VCaP (cell line): ENCODE results near the gene KRTAP10-4.
A peak's percentile ranks its signal among the peaks of the same experiment; 100 is the strongest.

Source experiments
- H3K27ac ChIP-seq: fragments of 450-650 bp; 2 replicates; pipeline ENCODE4 v1.5.1; 2017
- TF ChIP-seq, protein P1 (sequence below): fragments of 450-650 bp; conservative IDR thresholded peaks from 2 replicates; pipeline ENCODE4 v1.5.1; 2017; ENCODE audit warnings: mild to moderate bottlenecking, moderate library complexity

KRTAP10-4 gene

DNA sequence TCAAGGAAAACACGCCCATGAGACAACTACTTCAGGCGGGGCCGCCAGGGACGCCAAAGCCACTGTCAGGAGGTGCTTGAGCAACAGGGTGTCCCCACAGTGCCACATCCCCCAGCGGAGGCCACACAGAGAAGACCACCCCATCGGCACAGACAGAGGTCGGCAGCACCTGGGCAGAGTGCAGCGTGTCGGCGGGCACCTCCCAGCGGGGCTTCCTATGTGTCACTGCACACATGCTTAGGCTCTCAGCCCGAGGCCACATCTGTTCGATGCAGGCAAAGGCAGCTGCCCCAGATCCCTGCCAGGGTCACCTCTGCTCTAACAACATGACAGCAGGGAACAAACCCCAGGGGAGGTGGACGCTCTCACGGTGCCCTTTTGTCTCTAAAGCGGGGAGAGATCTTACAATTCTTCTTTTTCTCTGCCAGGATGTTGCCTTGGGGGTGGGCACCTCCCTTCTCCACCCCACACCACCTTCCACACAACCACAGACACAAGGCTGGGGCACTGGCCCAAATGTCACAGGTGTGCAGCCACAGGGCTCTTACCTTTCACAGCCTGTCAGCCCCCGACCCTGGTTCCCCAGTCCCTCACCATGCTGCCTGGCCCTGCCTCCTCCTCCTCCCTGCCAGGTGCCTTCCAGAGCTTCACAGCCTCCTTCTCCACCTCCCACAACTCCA lies 42.5 kb downstream of the KRTAP10-4 start:
- TF ChIP-seq, protein P1, sequence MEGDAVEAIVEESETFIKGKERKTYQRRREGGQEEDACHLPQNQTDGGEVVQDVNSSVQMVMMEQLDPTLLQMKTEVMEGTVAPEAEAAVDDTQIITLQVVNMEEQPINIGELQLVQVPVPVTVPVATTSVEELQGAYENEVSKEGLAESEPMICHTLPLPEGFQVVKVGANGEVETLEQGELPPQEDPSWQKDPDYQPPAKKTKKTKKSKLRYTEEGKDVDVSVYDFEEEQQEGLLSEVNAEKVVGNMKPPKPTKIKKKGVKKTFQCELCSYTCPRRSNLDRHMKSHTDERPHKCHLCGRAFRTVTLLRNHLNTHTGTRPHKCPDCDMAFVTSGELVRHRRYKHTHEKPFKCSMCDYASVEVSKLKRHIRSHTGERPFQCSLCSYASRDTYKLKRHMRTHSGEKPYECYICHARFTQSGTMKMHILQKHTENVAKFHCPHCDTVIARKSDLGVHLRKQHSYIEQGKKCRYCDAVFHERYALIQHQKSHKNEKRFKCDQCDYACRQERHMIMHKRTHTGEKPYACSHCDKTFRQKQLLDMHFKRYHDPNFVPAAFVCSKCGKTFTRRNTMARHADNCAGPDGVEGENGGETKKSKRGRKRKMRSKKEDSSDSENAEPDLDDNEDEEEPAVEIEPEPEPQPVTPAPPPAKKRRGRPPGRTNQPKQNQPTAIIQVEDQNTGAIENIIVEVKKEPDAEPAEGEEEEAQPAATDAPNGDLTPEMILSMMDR = no peak

DNA sequence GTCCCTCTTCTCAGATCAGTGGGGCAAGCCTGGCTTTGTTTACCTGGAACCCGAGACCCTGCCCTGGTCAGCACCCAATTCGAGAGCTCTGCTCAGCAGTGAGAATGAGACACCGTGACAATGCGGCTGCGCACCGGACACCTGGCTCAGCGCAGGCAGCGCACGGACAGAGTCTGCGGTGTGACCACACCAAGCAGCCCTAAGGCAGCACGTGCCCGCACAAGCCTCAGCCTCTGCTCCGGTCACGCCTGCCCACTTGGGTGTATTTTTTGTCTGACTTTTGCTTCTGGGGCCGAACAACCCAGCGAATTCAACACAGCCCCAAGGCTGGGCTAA lies 43.0 kb downstream of the KRTAP10-4 start:
- no peak overlapping the region for H3K27ac ChIP-seq
- TF ChIP-seq, protein P1 = no peak

More for the DNA sequence above, 42.5 kb downstream of the KRTAP10-4 start:
- H3K27ac ChIP-seq = no peak overlapping the region

DNA sequence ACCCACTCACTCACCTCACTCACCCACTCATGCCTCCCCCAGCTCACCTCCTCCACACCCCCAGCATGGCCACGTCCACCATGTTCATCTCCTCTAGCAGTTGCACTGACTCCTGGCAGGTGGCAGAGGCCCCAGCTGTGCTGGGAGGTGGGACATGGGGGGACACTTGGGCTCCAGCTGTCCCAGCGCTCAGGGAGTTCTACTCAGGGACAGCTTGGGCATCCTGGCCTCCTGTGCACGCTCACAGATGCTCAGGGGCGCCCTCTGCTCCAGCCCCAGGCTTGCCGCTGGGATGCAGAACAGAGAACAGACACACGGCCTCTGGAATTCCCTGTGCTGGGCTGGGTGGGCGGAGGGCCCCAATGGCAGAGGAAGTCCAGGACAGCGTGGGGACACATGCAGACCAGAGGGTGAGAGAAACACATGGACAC lies 43.6 kb downstream of the KRTAP10-4 start:
- TF ChIP-seq, protein P1 = no peak
- H3K27ac ChIP-seq = no peak overlapping the region

DNA sequence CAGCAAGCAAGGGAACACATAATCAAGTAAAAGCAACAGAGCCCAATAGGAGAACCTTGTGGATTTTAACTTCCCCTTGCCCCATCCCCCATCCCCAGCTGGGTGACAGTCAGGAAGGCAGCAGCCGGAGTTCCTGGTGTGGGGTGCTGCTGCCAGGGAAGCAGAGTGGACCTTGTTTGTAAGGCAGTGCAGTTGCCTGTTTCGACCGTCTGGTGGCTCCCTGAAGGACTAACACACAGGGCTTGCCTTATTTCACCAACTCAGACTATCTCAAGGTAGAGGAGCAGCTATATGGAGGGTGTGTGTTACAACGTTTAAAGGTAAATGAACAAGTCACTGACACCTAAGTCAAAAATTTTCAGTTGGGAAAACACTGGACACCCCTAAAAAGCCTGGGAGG lies 45.0 kb downstream of the KRTAP10-4 start:
- TF ChIP-seq, protein P1 = peak; percentile 85
- H3K27ac ChIP-seq = no peak overlapping the region

DNA sequence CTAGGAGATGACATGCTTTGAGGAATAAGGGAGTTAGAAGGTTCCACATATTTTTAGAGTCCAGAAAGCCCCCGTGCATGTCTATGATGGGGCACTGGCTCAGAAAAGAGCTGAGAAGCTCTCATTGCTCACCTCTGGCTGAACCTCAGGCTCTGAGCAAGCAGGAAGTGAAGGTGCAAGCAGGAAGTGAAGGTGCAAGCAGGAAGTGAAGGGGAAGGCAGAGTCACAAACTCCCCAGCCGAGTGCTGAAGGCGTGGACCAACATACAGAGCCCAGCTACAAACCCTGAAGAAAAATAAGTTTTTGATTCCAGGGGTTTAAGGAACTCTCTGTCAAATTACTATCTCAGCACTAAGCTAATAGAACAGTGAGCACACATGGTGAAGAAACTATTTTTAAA lies 45.4 kb downstream of the KRTAP10-4 start:
- TF ChIP-seq, protein P1 = no peak; the same call in 1 of the 2 replicates
- no peak overlapping the region for H3K27ac ChIP-seq

DNA sequence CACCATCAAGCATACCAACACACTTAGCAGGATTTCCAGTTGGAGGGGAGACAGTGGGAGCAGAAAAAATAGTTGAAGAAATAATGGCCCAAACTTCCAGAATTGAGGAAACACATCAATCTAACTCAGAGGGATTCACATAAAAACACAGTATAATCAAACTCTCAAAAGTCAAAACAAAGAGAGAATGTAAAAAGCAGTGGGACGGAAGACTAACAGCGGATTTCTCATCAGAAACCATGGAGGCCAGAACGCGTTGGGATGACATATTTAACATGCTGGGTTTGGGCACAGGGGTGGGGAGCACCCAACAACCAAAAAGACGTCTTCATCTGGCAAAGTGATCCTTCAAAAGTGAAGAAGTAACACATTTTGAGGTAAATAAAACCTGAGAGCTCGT lies 46.4 kb downstream of the KRTAP10-4 start:
- no peak overlapping the region for H3K27ac ChIP-seq
- TF ChIP-seq, protein P1 = no peak

DNA sequence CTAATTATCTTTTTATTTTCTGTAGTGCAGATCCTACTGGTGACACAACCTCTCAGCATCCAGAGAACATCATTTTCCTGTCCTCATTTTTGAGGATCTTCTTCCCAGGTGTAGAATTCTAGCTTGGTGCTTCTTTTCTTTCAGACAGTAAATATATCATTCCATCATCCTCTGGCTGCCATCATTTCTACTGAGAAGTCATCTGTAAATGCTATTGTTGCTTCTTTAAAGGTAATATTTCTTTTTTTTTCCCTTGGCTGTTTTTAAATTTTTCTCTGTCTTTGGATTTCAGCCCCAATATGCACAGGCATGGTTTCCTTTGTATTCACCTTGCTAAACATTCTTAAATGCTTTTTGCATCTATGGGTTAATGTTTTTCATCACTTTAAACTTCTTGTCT lies 50.0 kb downstream of the KRTAP10-4 start:
- H3K27ac ChIP-seq = no peak overlapping the region
- TF ChIP-seq, protein P1 = no peak
